ENCODE results near the gene FNBP1. TPM values are rescaled to one million over a fixed set of nuclear protein-coding genes. Genes with fewer than 3 reads are reported as not detected.
"Not testable (repeated sequence)": the region's sequence is repeated elsewhere in the genome, so short reads cannot be mapped to it uniquely, and the experiment has no call there.

The FNBP1 gene
- total RNA-seq, 8 experiments from 2014 or later: 18.1 to 85.3 (median 29.3) TPM

DNA sequence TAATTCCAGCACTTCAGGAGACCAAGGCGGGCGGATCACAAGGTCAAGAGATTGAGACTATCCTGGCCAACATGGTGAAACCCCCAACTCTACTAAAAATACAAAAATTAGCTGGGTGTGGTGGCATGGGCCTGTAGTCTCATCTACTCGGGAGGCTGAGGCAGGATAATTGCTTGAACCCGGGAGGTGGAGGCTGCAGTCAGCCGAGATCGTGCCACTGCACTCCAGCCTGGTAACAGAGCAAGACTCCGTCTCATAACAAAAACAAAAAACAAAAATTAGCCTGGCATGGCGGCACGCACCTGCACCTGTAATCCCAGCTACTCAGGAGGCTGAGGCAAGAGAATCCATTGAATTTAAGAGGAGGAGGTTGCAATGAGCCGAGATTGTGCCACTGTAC is 33.4 kb downstream of the FNBP1 start:
- ATAC-seq (replicated peaks in 6 of 8); H3K4me3 ChIP-seq; H3K4me1 ChIP-seq (replicated peaks in 1 of 2); in situ Hi-C loops (cut with MboI; ENCODE audit: low pct_unique_long_range_greater_than_20kb in 2 of 9, low sequenced_read_pairs in 9 of 9, unreplicated experiment in 9 of 9); H3K27ac ChIP-seq: not testable (repeated sequence)
- 89 to 100% (median 98%) methylated on average over 2 to 10 of the region's 10 CpGs; no CpG with 5 or more reads in 2 of the 10 experiments for WGBS, 10 experiments

DNA sequence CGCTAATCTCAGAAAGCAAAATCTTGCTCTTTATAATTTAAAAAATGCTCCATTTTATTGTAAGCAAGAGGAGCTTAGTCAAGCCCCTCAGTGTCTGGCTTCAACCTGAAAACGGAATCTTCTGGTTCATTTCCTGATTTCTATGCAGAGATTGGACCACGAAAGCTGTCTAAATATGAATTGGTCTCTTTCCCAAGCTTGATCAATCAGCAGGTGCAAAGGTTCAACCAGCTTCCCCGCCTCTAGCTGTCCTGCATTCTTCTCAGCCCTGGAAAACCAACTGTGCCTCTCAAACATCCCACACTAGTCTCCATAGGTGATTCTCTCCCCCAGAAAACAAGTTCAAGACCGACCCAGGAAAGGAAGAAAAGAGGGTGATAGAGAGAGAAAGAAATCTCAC is 34.5 kb downstream of the FNBP1 start:
- no peak overlapping the region for H3K27ac ChIP-seq
- H3K4me1 ChIP-seq (replicated peaks in 1 of 2): no peaks in the 10 kb centered on the region
- WGBS, 10 experiments: 70 to 100% (median 86%) methylated on average over 2 to 5 of the region's 5 CpGs; no CpG with 5 or more reads in 1 of the 10 experiments
- H3K4me3 ChIP-seq: no peak overlapping the region
- in situ Hi-C loops (cut with MboI; ENCODE audit: low pct_unique_long_range_greater_than_20kb in 2 of 9, low sequenced_read_pairs in 9 of 9, unreplicated experiment in 9 of 9): no loop called here
- no peak for ATAC-seq (replicated peaks in 6 of 8)

DNA sequence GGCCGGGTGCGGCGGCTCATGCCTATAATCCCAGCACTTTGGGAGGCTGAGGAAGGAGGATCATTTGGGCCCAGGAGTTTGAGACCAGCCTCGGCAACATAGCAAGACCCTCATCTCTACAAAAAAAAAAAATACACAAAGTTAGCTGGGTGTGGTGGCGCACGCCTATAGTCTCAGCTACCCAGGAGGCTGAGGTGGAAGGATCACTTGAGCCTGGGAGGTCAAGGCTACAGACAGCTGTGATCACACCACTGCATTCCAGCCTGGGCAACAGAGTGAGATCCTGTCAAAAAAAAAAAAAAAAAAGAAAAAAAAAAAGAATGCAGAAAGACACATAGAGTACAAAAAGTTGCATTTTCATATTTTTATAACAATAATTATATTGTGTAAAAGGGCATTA is 36.0 kb downstream of the FNBP1 start:
- H3K27ac ChIP-seq; H3K4me1 ChIP-seq (replicated peaks in 1 of 2); H3K4me3 ChIP-seq; ATAC-seq (replicated peaks in 6 of 8); in situ Hi-C loops (cut with MboI; ENCODE audit: low pct_unique_long_range_greater_than_20kb in 2 of 9, low sequenced_read_pairs in 9 of 9, unreplicated experiment in 9 of 9): not testable (repeated sequence)
- WGBS, 10 experiments: 80 to 100% (median 95%) methylated on average over 1 to 6 of the region's 6 CpGs; no CpG with 5 or more reads in 2 of the 10 experiments

DNA sequence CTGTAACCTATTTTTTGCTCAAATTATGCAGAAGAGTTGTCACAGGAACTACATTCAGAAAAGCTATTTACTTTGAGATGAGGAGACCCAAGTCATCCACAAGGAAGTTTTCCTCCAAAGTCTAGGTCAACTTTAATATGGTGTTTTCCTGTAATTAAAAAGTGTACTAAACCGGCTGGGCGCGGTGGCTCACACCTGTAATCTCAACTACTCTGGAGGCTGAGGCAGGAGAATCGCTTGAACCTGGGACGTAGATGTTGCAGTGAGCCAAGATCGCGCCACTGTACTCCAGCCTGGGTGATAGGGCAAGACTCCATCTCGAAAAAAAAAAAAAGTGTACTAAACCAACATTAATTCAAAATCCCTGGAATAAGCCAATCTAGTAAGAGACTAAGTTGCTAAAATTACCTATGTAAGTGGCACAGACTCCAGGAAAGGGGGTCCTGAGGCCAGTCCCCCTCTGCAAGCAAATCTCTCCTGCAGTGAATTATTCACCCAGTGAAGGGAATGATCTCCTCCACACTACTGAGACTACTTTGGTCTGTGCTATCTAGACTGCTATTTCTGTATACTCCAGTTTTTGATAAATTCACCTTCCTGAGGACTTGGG is 38.9 kb downstream of the FNBP1 start:
- in situ Hi-C loops (cut with MboI; ENCODE audit: low pct_unique_long_range_greater_than_20kb in 2 of 9, low sequenced_read_pairs in 9 of 9, unreplicated experiment in 9 of 9): no loop called here
- H3K27ac ChIP-seq: no peak overlapping the region
- no peak overlapping the region for H3K4me3 ChIP-seq
- H3K4me1 ChIP-seq (replicated peaks in 1 of 2): no peaks in the 10 kb centered on the region
- WGBS, 10 experiments: 65 to 100% (median 81%) methylated on average over 1 to 8 of the region's 8 CpGs; no CpG with 5 or more reads in 6 of the 10 experiments
- no peak for ATAC-seq (replicated peaks in 6 of 8)

DNA sequence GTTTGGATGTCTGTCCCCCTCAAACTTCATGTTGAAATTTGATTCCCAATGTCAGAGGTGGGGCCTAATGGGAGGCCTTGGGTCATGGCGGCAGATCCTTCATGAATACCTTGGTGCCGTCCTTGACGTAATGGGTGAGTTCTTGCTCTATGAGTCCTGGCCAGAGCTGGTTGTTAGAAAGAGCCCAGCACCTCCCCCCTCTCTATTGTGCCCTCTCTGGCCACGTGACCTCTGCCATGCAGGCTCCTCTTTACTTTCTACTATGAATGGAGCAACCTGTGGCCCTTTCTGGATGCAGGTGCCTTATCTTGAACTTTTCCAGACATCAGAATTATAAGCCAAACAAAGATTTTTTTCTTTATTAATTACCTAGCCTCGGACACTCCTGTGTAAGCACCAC is 40.7 kb downstream of the FNBP1 start:
- Histone ChIP-seq H3K27ac (no peak overlapping the region), H3K4me3 (no peak overlapping the region), H3K4me1 (replicated peaks in 1 of 2) (no peaks in the 10 kb centered on the region)
- in situ Hi-C loops (cut with MboI; ENCODE audit: low pct_unique_long_range_greater_than_20kb in 2 of 9, low sequenced_read_pairs in 9 of 9, unreplicated experiment in 9 of 9): no loop called here
- ATAC-seq (replicated peaks in 6 of 8): no peak
- WGBS, 10 experiments: 67 to 100% (median 95%) methylated on average over 1 to 5 of the region's 5 CpGs; no CpG with 5 or more reads in 3 of the 10 experiments

DNA sequence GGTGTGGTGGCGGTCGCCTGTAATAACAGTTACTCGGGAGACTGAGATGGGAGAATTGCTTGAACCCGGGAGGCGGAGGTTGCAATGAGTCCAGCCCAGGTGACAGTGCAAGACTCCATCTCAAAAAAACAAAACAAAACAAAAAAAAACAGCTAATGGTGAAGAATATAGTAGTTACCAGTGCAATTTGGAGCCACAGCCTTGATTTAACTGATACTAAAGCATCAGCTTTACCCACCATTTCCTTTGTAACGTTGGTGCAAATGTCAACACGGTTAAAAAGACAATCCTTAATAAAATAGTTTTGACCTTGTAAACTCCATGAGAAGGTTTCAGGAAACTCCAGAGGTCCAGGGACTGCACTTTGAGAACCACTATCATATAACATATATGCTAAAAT is 41.8 kb downstream of the FNBP1 start:
- no peak overlapping the region for H3K4me3 ChIP-seq
- H3K27ac ChIP-seq: no peak overlapping the region
- no peaks in the 10 kb centered on the region for H3K4me1 ChIP-seq (replicated peaks in 1 of 2)
- in situ Hi-C loops (cut with MboI; ENCODE audit: low pct_unique_long_range_greater_than_20kb in 2 of 9, low sequenced_read_pairs in 9 of 9, unreplicated experiment in 9 of 9): no loop called here
- WGBS, 10 experiments: 75 to 100% (median 88%) methylated on average over 2 to 7 of the region's 7 CpGs
- no peak for ATAC-seq (replicated peaks in 6 of 8)

DNA sequence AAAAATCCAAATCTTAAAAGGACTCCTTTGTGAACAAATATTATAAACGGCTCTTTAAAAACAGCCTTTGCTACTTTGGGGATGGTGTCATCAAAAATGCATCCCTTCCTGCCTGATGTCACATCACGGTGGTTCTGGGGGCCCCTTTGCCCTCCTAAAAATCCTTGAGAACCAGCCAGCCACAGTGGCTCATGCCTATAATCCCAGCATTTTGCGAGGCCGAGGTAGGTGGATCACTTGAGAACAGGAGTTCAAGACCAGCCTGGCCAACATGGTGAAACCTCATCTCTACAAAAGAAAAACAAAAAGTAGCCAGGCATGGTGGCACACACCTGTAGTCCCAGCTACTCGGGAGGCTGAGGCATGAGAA is 43.9 kb downstream of the FNBP1 start:
- 0 to 83% (median 60%) methylated on average over 1 to 5 of the region's 5 CpGs; no CpG with 5 or more reads in 1 of the 10 experiments for WGBS, 10 experiments
- Histone ChIP-seq H3K4me1 (replicated peaks in 1 of 2) (no peaks in the 10 kb centered on the region), H3K4me3 (no peak overlapping the region), H3K27ac (no peak overlapping the region)
- no peak for ATAC-seq (replicated peaks in 6 of 8)
- in situ Hi-C loops (cut with MboI; ENCODE audit: low pct_unique_long_range_greater_than_20kb in 2 of 9, low sequenced_read_pairs in 9 of 9, unreplicated experiment in 9 of 9): no loop called here

DNA sequence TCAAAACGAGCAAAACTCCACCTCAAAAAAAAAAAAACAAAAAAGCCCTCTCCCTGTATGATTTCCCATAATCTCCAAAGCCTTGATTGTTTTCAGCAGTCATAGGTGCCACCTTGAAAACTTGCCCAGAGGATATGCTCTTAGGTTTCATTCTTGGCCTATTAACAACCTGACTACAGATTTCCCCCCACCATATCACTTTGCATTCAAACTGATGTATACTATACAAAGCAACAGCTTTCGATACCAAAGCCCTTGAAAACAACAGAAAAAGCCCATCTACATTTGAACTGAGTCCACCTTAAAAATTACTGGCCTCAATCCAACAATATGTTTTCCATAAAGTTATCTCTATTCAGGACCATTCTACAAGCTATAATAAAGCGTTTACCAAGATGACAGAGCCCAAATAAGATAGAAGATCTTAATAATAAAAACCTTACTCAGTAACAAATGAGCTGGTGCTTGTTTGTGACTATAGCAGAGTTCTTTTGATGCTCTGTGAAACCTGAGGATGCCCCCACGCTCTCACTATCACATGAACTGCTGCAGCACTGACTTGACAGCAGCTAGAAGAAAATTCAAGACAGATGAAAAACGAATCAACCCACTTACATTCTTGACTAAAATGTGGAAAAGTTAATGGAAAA is 44.4 kb downstream of the FNBP1 start:
- Histone ChIP-seq H3K27ac (no peak overlapping the region), H3K4me3 (no peak overlapping the region), H3K4me1 (replicated peaks in 1 of 2) (no peaks in the 10 kb centered on the region)
- in situ Hi-C loops (cut with MboI; ENCODE audit: low pct_unique_long_range_greater_than_20kb in 2 of 9, low sequenced_read_pairs in 9 of 9, unreplicated experiment in 9 of 9): no loop called here
- 0 to 100% (median 54%) methylated on average over 2 to 4 of the region's 5 CpGs; no CpG with 5 or more reads in 1 of the 10 experiments for WGBS, 10 experiments
- ATAC-seq (replicated peaks in 6 of 8): no peak

DNA sequence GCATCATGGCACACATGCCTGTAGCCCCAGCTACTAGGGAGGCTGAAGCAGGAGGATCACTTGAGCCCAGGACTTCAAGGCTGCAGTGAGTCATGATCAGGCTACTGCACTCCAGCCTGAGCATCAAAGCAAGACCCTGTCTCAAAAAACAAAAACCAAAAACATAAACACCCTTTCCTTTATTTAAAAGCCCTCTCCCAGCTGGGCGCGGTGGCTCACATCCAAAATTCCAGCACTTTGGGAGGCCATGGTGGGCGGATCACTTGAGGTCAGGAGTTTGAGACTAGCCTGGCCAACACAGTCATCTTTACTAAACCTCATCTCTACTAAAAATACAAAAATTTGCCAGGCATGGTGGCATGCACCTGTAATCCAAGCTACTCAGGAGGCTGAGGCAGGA is 45.3 kb downstream of the FNBP1 start:
- H3K27ac ChIP-seq; ATAC-seq (replicated peaks in 6 of 8); H3K4me3 ChIP-seq; H3K4me1 ChIP-seq (replicated peaks in 1 of 2); in situ Hi-C loops (cut with MboI; ENCODE audit: low pct_unique_long_range_greater_than_20kb in 2 of 9, low sequenced_read_pairs in 9 of 9, unreplicated experiment in 9 of 9): not testable (repeated sequence)
- WGBS, 10 experiments: 82 to 93% (median 93%) methylated on average over 3 of the region's 3 CpGs; no CpG with 5 or more reads in 6 of the 10 experiments

DNA sequence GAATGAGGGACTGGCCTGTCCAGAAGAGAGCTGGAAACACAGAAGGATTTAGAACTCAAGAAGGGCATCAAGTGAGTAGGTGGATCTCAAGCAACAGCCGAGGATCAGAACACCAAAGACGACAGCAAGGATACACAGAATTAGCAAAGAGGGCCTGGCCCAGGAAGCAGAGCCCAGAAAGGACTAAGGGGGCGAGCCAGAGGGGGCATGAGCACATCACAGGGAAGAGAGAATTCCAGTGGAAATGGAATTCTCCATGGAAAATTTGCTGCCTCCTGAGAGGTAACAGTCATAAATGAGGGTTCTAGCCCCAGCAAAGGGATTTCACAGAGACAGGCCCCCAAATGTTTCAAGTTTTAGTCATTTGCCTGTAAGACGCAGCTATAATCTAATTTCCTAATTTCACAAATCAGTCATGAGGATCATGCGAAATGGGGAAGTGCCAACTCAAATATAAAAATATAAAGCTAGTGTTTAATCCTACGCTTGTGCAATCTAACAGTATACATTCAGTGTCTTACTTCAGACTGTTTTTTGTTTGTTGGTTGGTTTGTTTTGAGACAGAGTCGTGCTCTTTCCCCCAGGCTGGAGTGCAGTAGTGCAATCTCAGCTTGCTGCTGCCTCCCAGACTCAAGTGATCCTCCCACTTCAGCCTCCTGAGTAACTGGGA is 46.7 kb downstream of the FNBP1 start:
- ATAC-seq (replicated peaks in 6 of 8): no peak

DNA sequence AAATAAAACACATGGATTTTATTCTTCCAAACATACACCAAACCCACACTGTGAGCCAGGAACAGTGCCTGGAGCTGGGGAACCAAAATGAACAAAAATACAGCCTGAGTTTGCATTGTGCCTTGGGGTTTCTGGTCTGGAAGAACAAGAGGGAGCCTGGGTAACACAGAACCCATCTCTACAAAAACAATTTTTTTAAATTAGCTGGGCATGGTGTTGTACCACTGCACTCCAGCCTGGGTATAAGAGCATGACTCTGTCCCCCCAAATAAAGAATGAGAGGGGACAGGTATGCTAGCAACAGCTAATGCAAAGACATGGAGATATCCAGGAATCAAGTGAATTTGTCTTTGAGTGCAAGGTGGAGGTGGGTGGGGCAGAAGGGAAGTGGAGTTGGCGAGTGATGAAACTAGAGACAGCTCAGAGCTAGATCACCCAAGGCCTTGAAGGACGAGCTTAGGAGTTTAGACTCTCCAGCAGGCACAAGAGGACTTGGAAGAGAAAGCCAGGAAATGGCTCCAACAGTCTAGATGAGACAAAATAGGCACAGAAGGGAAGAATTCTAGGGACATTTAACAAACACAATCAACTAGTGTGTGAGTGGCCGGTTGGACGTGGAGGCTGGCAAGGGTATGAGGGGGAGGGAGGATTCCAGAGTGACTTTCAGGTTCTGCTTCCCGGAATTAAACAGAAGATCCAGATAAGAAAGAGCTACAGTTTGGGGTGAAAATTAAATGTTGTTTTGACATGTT is 47.4 kb downstream of the FNBP1 start:
- peak in 2 of 8 experiments; percentile 24 to 44 for ATAC-seq (replicated peaks in 6 of 8)
- 0 to 100% (median 80%) methylated on average over 1 to 5 of the region's 5 CpGs; no CpG with 5 or more reads in 1 of the 10 experiments for WGBS, 10 experiments
- Histone ChIP-seq H3K4me3 (no peak overlapping the region), H3K27ac (no peak overlapping the region), H3K4me1 (replicated peaks in 1 of 2) (no peaks in the 10 kb centered on the region)
- in situ Hi-C loops (cut with MboI; ENCODE audit: low pct_unique_long_range_greater_than_20kb in 2 of 9, low sequenced_read_pairs in 9 of 9, unreplicated experiment in 9 of 9): no loop called here

More for the DNA sequence above, 46.7 kb downstream of the FNBP1 start:
- WGBS, 10 experiments: 11 to 100% (median 81%) methylated on average over 2 to 7 of the region's 7 CpGs; no CpG with 5 or more reads in 2 of the 10 experiments
- in situ Hi-C loops (cut with MboI; ENCODE audit: low pct_unique_long_range_greater_than_20kb in 2 of 9, low sequenced_read_pairs in 9 of 9, unreplicated experiment in 9 of 9): no loop called here
- no peak overlapping the region for H3K4me3 ChIP-seq
- no peak overlapping the region for H3K27ac ChIP-seq
- no peaks in the 10 kb centered on the region for H3K4me1 ChIP-seq (replicated peaks in 1 of 2)

DNA sequence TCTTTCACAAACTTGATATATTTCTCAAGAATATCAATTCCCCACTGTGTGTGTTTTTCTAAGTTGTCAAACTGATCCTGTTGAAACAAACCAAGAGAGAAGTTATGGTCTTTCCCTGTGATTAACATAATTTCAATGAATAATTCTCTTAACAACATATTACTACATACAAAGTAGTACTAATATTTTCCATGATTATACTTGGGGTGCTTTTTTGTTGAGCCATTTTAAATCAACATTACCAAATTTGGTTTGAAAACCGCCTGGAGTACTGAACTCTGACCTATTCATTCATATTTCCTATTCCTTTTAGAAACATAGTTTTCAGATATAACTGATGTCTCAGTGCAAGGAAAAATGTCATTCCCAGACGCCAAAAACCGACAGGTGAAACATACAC is 48.1 kb downstream of the FNBP1 start:
- Histone ChIP-seq H3K4me3 (no peak overlapping the region), H3K27ac (no peak overlapping the region), H3K4me1 (replicated peaks in 1 of 2) (no peaks in the 10 kb centered on the region)
- ATAC-seq (replicated peaks in 6 of 8): no peak
- in situ Hi-C loops (cut with MboI; ENCODE audit: low pct_unique_long_range_greater_than_20kb in 2 of 9, low sequenced_read_pairs in 9 of 9, unreplicated experiment in 9 of 9): no loop called here
- 11 to 94% (median 86%) methylated on average over 1 to 3 of the region's 3 CpGs; no CpG with 5 or more reads in 1 of the 10 experiments for WGBS, 10 experiments

DNA sequence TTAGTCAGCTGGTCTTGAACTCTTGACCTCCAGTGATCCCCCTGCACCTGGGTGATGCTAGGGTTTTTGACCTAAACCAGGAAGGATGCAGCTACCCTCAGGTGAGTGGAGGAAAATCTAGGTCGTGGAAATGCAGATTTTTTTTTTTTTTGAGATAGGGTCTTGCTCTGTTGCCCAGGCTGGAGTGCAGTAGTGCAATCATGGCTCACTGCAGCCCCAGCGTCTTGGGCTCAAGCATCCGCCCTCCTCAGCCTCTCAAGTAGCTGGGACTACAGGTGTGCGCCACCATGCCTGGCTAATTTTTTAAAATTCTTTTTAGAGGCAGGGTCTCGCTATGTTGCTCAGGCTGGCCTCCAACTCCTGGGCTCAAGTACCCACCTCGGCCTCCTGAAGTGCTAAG is 51.9 kb downstream of the FNBP1 start:
- ATAC-seq (replicated peaks in 6 of 8); H3K27ac ChIP-seq; in situ Hi-C loops (cut with MboI; ENCODE audit: low pct_unique_long_range_greater_than_20kb in 2 of 9, low sequenced_read_pairs in 9 of 9, unreplicated experiment in 9 of 9); H3K4me1 ChIP-seq (replicated peaks in 1 of 2); H3K4me3 ChIP-seq: not testable (repeated sequence)
- 90 to 100% (median 98%) methylated on average over 1 to 5 of the region's 6 CpGs; no CpG with 5 or more reads in 4 of the 10 experiments for WGBS, 10 experiments

Measured in motor neuron (in vitro differentiated cells).